ENCODE data around the gene CIC. TPM values are rescaled to one million over a fixed set of nuclear protein-coding genes. Genes with fewer than 3 reads are reported as not detected.

Gene CIC
- total and polyA plus RNA-seq, 2 of the 13 experiments (the other 11 are each of a cell fraction or from before 2014, with no cell fraction given), result 5.9 to 8.0 TPM

- no peak for TF ChIP-seq ZNF512 (CRISPR knock-in tag; IDR thresholded peaks at IDR 0.05)
- TF ChIP-seq ZNF33B (CRISPR knock-in tag; IDR thresholded peaks at IDR 0.05), result no peak
- TF ChIP-seq POLR2AphosphoS5 (IDR thresholded peaks at IDR 0.05; ENCODE audit: low read depth, low read length), result no peak
- TF ChIP-seq POGZ (CRISPR knock-in tag; IDR thresholded peaks at IDR 0.05), result no peak
- TF ChIP-seq E2F2 (CRISPR knock-in tag; IDR thresholded peaks at IDR 0.05; ENCODE audit: borderline replicate concordance), result no peak
- 0 out of 2 replicates have a peak, but pooled peaks have one; percentile 31 for TF ChIP-seq ZNF678 (CRISPR knock-in tag; IDR thresholded peaks at IDR 0.05)
- TF ChIP-seq RFX3 (CRISPR knock-in tag; IDR thresholded peaks at IDR 0.05), result no peak
- no peak for TF ChIP-seq ZBTB34 (CRISPR knock-in tag; IDR thresholded peaks at IDR 0.05)
- TF ChIP-seq ARNT2 (CRISPR knock-in tag; IDR thresholded peaks at IDR 0.05; ENCODE audit: low read depth), result no peak
- TF ChIP-seq ASH2L (IDR thresholded peaks at IDR 0.05; ENCODE audit: insufficient read length, low read depth, low read length), result no peak
- no peak for TF ChIP-seq ZNF264 (CRISPR knock-in tag; IDR thresholded peaks at IDR 0.05)
- TF ChIP-seq ZNF781 (CRISPR knock-in tag; IDR thresholded peaks at IDR 0.05; ENCODE audit: borderline replicate concordance, not compliant biosample characterization), result no peak
- TF ChIP-seq ZFY (CRISPR knock-in tag; IDR thresholded peaks at IDR 0.05), result peak; percentile 59; the same call in 1 of the 2 replicates
- TF ChIP-seq ZNF337 (CRISPR knock-in tag; IDR thresholded peaks at IDR 0.05; ENCODE audit: borderline replicate concordance, low read depth), result no peak
- TF ChIP-seq TCF7 (IDR thresholded peaks at IDR 0.05; ENCODE audit: low read depth), result no peak
- no peak for TF ChIP-seq ZNF430 (CRISPR knock-in tag; IDR thresholded peaks at IDR 0.05)
- no peak for TF ChIP-seq XRCC5 (optimal IDR thresholded peaks at IDR 0.05; ENCODE audit: low read length)
- TF ChIP-seq PAX8 (CRISPR knock-in tag; IDR thresholded peaks at IDR 0.05; ENCODE audit: borderline replicate concordance), result no peak
- no peak for TF ChIP-seq ZC3H13 (CRISPR knock-in tag; IDR thresholded peaks at IDR 0.05)
- TF ChIP-seq HDAC6 (IDR thresholded peaks at IDR 0.05; ENCODE audit: low read depth, low read length), result no peak
- no peak for TF ChIP-seq HNRNPUL1 (IDR thresholded peaks at IDR 0.05; ENCODE audit: low read depth, low read length)
- TF ChIP-seq ZNF441 (CRISPR knock-in tag; IDR thresholded peaks at IDR 0.05; ENCODE audit: borderline replicate concordance), result no peak
- no peak for TF ChIP-seq ATF6 (CRISPR knock-in tag; conservative IDR thresholded peaks at IDR 0.05)
These were observed 47.5 kb downstream of the CIC start (continued) for GRCh38 chr19:42316223-42317211.
